Calu3 (cell line): ENCODE measurements around the gene CIB2. TPM values are rescaled to one million over a fixed set of nuclear protein-coding genes. Genes with fewer than 3 reads are reported as not detected.

Experiments used
- BruUV-seq: library from RNA; stranded (reverse); fragments of 400-500 nt; replicated peaks from 2 replicates; lab custom pipeline; 2021; lab: Mats Ljungman, UMichigan
- CTCF ChIA-PET: fragments of 300-600 bp; sonication (Branson Sonifier 250); formaldehyde crosslinking; loops from one replicate; lab custom pipeline; 2022; ENCODE audit warnings: antibody characterized with exemption; lab: Charles Lee
- DNase-seq: peaks from one replicate; pipeline ENCODE4 v3.0.0; 2022
- H3K27ac Mint-ChIP-seq: one replicate; pipeline ENCODE4 v1.8.0; 2022; ENCODE audit warnings: mixed read lengths; ENCODE audit not compliant: unreplicated experiment
- H3K27me3 Mint-ChIP-seq: one replicate; pipeline ENCODE4 v1.8.0; 2022; ENCODE audit warnings: mixed read lengths; ENCODE audit not compliant: unreplicated experiment
- H3K36me3 Mint-ChIP-seq: one replicate; pipeline ENCODE4 v1.8.0; 2022; ENCODE audit warnings: mild to moderate bottlenecking, moderate library complexity, mixed read lengths; ENCODE audit not compliant: insufficient read depth, unreplicated experiment
- H3K4me1 Mint-ChIP-seq: one replicate; pipeline ENCODE4 v1.8.0; 2022; ENCODE audit warnings: mild to moderate bottlenecking, low read depth, mixed read lengths; ENCODE audit not compliant: unreplicated experiment
- H3K4me3 Mint-ChIP-seq: one replicate; pipeline ENCODE4 v1.8.0; 2022; ENCODE audit warnings: mild to moderate bottlenecking, low read depth, moderate library complexity, mixed read lengths; ENCODE audit not compliant: unreplicated experiment
- H3K9me3 Mint-ChIP-seq: one replicate; pipeline ENCODE4 v1.8.0; 2022; ENCODE audit warnings: low read depth, mixed read lengths; ENCODE audit not compliant: unreplicated experiment
- CTCF ChIP-seq: fragments of 200-600 bp; IDR thresholded peaks from one replicate; pipeline ENCODE4 v1.8.0; 2022; ENCODE audit warnings: antibody characterized with exemption; ENCODE audit not compliant: unreplicated experiment
- intact Hi-C: fragments of 100-400 bp; cut with micrococcal nuclease; formaldehyde crosslinking; loops from one replicate; pipeline ENCODE4 v1.10.0; 2022; ENCODE audit not compliant: unreplicated experiment
- total RNA-seq: library from RNA; stranded (reverse); gene quantifications from 2 replicates; pipeline ENCODE4 v1.2.3, GENCODE V29; 2022

CIB2 gene
- total RNA-seq, 1 experiment from 2014 or later = 15.7 TPM

GRCh38 chr15:78170848-78171773 lies 39.9 kb upstream of the CIB2 start:
- intact Hi-C loops = no loop called here
- H3K27ac Mint-ChIP-seq = no peak overlapping the region
- H3K36me3 Mint-ChIP-seq = peaks cover 9% of the 10 kb centered on the region
- CTCF ChIA-PET = interaction anchor here (0.6 kb wide), 1 partner anchor 37 kb away, joined by 3 read pairs; no protein-coding TSS in a partner anchor
- no peak for TF ChIP-seq CTCF
- DNase-seq = no peak
- no peaks in the 10 kb centered on the region for H3K4me1 Mint-ChIP-seq
- H3K27me3 Mint-ChIP-seq = no peaks in the 10 kb centered on the region
- H3K9me3 Mint-ChIP-seq = no peaks in the 10 kb centered on the region
- no peak overlapping the region for H3K4me3 Mint-ChIP-seq
- no TSS peak for BruUV-seq

DNA sequence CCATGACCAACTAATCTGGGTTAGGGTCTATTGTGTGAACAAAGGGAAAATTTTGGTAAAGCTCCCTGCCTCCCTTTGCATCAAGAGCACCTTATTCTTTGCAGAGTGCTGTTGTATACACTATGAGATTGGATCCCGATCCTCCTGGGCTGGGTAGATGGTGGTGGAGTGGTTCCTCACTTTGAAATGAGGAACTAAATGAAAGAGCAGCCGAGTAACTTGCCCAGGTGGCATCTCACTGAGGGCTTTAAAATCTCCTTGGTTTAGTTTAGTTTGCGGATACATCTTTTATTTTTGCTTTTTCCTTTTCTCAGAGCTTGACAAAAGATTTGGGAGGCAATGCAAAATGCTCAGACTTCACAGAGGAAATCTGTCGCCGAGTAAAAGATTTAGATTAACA lies 37.4 kb upstream of the CIB2 start:
- Mint-ChIP-seq H3K27ac (no peak overlapping the region), H3K36me3 (peaks cover 19% of the 10 kb centered on the region), H3K4me1 (no peaks in the 10 kb centered on the region), H3K27me3 (no peaks in the 10 kb centered on the region), H3K4me3 (no peak overlapping the region), H3K9me3 (no peaks in the 10 kb centered on the region)
- no TSS peak for BruUV-seq
- DNase-seq = no peak
- no peak for TF ChIP-seq CTCF
- intact Hi-C loops = no loop called here
- CTCF ChIA-PET = no interaction called here

GRCh38 chr15:78167227-78167888 lies 36.1 kb upstream of the CIB2 start:
- Mint-ChIP-seq H3K9me3 (no peaks in the 10 kb centered on the region), H3K27me3 (no peaks in the 10 kb centered on the region), H3K4me1 (no peaks in the 10 kb centered on the region), H3K4me3 (no peak overlapping the region), H3K27ac (no peak overlapping the region), H3K36me3 (peaks cover 21% of the 10 kb centered on the region)
- CTCF ChIA-PET = interaction anchor here (0.5 kb wide), 1 partner anchor 36 kb away, joined by 3 read pairs; no protein-coding TSS in a partner anchor
- DNase-seq = no peak
- no TSS peak for BruUV-seq
- no peak for TF ChIP-seq CTCF
- intact Hi-C loops = no loop called here

GRCh38 chr15:78164010-78164409 lies 32.8 kb upstream of the CIB2 start:
- no peak for DNase-seq
- Mint-ChIP-seq H3K4me1 (no peaks in the 10 kb centered on the region), H3K36me3 (peaks cover 38% of the 10 kb centered on the region), H3K4me3 (no peak overlapping the region), H3K27me3 (no peaks in the 10 kb centered on the region), H3K27ac (no peak overlapping the region), H3K9me3 (no peaks in the 10 kb centered on the region)
- intact Hi-C loops = no loop called here
- no TSS peak for BruUV-seq
- CTCF ChIA-PET = no interaction called here
- no peak for TF ChIP-seq CTCF
